HepG2 (cell line): ENCODE measurements around the gene NAA25. TPM values are rescaled to one million over a fixed set of nuclear protein-coding genes. Genes with fewer than 3 reads are reported as not detected.

Experiments used
- CEBPB ChIP-seq: IDR thresholded peaks from 2 replicates; pipeline ENCODE4 v1.6.1; 2011; ENCODE audit warnings: low read depth, low read length, improper control_type of control experiment, borderline replicate concordance
- CEBPG ChIP-seq: IDR thresholded peaks from 2 replicates; pipeline ENCODE4 v1.6.1; 2016
- GATAD2A ChIP-seq: IDR thresholded peaks from 2 replicates; pipeline ENCODE4 v1.6.1; 2016
- GMEB2 ChIP-seq: IDR thresholded peaks from 2 replicates; pipeline ENCODE4 v1.6.1; 2016; ENCODE audit warnings: missing biosample characterization, missing genetic modification reagents, low read depth
- HNF4A ChIP-seq: sonication (generic); formaldehyde crosslinking; IDR thresholded peaks from 2 replicates; pipeline ENCODE4 v1.4.0; 2020; ENCODE audit warnings: missing genetic modification reagents
- KDM4B ChIP-seq: sonication (generic); formaldehyde crosslinking; IDR thresholded peaks from 2 replicates; pipeline ENCODE4 v1.4.0; 2020; ENCODE audit warnings: missing genetic modification reagents
- MAZ ChIP-seq, 2 experiments: sonication (generic) in 1 of 2; formaldehyde crosslinking in 1 of 2; IDR thresholded peaks; 2 replicates each; pipeline versions ENCODE4 v1.5.0 to v1.6.1; 2012 to 2020; ENCODE audit warnings: low read depth in 2 of 2, mild to moderate bottlenecking in 2 of 2, borderline replicate concordance in 1 of 2, improper control_type of control experiment in 1 of 2, low read length in 1 of 2, missing genetic modification reagents in 1 of 2, moderate library complexity in 1 of 2
- MYC ChIP-seq: sonication (generic); formaldehyde crosslinking; IDR thresholded peaks from 2 replicates; pipeline ENCODE4 v1.9.0; 2021; ENCODE audit warnings: missing genetic modification reagents, borderline replicate concordance
- MYNN ChIP-seq: sonication (generic); formaldehyde crosslinking; IDR thresholded peaks from 2 replicates; pipeline ENCODE4 v1.4.0; 2020; ENCODE audit warnings: mild to moderate bottlenecking, low read depth, missing genetic modification reagents
- PHF21A ChIP-seq: sonication (generic); formaldehyde crosslinking; IDR thresholded peaks from 2 replicates; pipeline ENCODE4 v1.5.0; 2020; ENCODE audit warnings: mild to moderate bottlenecking, missing genetic modification reagents
- POLR2AphosphoS5 ChIP-seq: IDR thresholded peaks from 2 replicates; pipeline ENCODE4 v1.6.1; 2012; ENCODE audit warnings: low read depth, low read length
- REXO4 ChIP-seq: sonication (generic); formaldehyde crosslinking; IDR thresholded peaks from 2 replicates; pipeline ENCODE4 v1.8.0; 2022; ENCODE audit warnings: missing genetic modification reagents, mild to moderate bottlenecking, borderline replicate concordance
- SAP130 ChIP-seq: IDR thresholded peaks from 2 replicates; pipeline ENCODE4 v1.6.1; 2016; ENCODE audit warnings: low read depth
- SNAPC2 ChIP-seq: sonication (generic); formaldehyde crosslinking; IDR thresholded peaks from 2 replicates; pipeline ENCODE4 v1.8.1; 2022; ENCODE audit warnings: mild to moderate bottlenecking, missing genetic modification reagents
- ZFP62 ChIP-seq: sonication (generic); formaldehyde crosslinking; IDR thresholded peaks from 2 replicates; pipeline ENCODE4 v1.4.0; 2020; ENCODE audit warnings: missing genetic modification reagents
- ZNF276 ChIP-seq: sonication (generic); formaldehyde crosslinking; IDR thresholded peaks from 2 replicates; pipeline ENCODE4 v1.4.0; 2020; ENCODE audit warnings: mild to moderate bottlenecking, low read depth, missing genetic modification reagents
- ZNF282 ChIP-seq: fragments of 450-650 bp; IDR thresholded peaks from 2 replicates; pipeline ENCODE4 v1.6.1; 2018; ENCODE audit not compliant: partially characterized antibody
- polyA plus RNA-seq, 8 experiments: library from polyadenylated mRNA; depleted of rRNA in 3 of 8; stranded (reverse) in 7 of 8; unstranded in 1 of 8; fragments of >200 nt; fragmentation: Illumina TruSeq in 4 of 8; extraction: Trizol in 4 of 8; gene quantifications; 2 replicates each; pipeline versions ENCODE4 v1.2.1 to v1.2.3, GENCODE V29; 2011 to 2016; ENCODE audit warnings: low read depth in 4 of 8, missing spikeins in 1 of 8, mixed read lengths in 1 of 8; ENCODE audit not compliant: insufficient read depth in 1 of 8
- total RNA-seq, 5 experiments: library from RNA; depleted of rRNA; stranded (reverse); fragments of >200 nt; fragmentation: Illumina TruSeq; extraction: Trizol; gene quantifications; 2 replicates each; pipeline ENCODE4 v1.2.3, GENCODE V29; 2016; ENCODE audit warnings: low read depth in 1 of 5
- TF ChIP-seq, protein P1 (sequence below): sonication (generic); formaldehyde crosslinking; conservative IDR thresholded peaks from 2 replicates; pipeline ENCODE4 v1.5.0; 2020; ENCODE audit warnings: missing genetic modification reagents
- TF ChIP-seq, protein P2 (sequence below): sonication (generic); formaldehyde crosslinking; IDR thresholded peaks from 2 replicates; pipeline ENCODE4 v1.4.0; 2020; ENCODE audit warnings: missing genetic modification reagents, borderline replicate concordance
- TF ChIP-seq, protein P3 (sequence below): sonication (generic); formaldehyde crosslinking; IDR thresholded peaks from 2 replicates; pipeline ENCODE4 v1.4.0; 2020; ENCODE audit warnings: mild to moderate bottlenecking, missing genetic modification reagents

Gene NAA25
- total and polyA plus RNA-seq, 2 of the 13 experiments (the other 11 are each of a cell fraction or from before 2014, with no cell fraction given), result 11.4 to 32.0 TPM

DNA sequence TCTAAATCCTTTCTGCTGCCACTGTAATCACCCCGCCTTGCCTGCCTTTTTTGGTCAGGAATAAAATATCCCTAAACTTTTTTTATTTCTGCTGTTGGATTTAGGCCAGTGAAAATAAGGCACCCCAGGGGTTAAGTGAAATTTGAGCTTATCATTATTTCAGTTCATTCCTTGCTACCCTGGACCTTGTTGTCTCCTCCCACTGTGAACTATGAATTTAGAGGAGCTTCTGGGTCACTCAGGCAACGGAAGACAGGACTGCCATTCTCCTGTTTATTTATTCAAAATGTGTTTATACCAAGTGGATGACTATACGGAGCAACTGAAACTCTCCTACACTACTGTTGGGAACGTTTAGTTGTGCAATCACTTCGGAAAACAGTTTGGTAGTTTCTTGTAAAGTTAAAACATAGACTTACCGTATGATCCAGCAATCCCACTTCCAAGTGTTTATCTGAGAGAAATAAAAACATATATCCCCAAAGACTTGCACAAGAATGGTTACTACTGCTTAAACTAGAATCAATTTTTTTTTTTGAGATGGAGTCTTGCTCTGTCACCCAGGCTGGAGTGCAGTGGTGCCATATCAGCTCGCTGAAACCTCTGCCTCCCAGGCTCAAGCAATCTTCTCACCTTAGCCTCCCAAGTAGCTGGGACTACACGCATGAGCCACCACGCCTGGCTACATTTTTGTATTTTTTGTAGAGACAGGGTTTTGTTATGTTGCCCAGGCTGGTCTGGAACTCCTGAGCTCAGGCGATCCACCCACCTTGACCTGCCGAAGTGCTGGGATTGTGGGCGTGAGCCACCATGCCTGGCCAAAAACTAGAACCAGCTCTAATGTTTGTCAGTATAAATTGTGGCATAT lies 14.5 kb upstream of the NAA25 start (continued):
- TF ChIP-seq MAZ (IDR thresholded peaks at IDR 0.05; ENCODE audit: borderline replicate concordance, low read depth, low read length) (no peak), MAZ (CRISPR knock-in tag; IDR thresholded peaks at IDR 0.05; ENCODE audit: low read depth) (no peak), SNAPC2 (CRISPR knock-in tag) (peak; percentile 68), CEBPB (peak; percentile 61), GMEB2 (no peak), MYC (CRISPR knock-in tag) (no peak), REXO4 (CRISPR knock-in tag) (no peak), MYNN (CRISPR knock-in tag) (no peak), ZNF282 (no peak), ZNF276 (CRISPR knock-in tag) (no peak), HNF4A (CRISPR knock-in tag) (peak; percentile 72), ZFP62 (CRISPR knock-in tag) (no peak), SAP130 (peak; percentile 43), POLR2AphosphoS5 (peak; percentile 47; the same call in 1 of the 2 replicates), KDM4B (CRISPR knock-in tag) (no peak), PHF21A (CRISPR knock-in tag) (peak; percentile 36; the same call in 1 of the 2 replicates), CEBPG (peak; percentile 69), GATAD2A (CRISPR knock-in tag) (peak; percentile 11; the same call in 1 of the 2 replicates)
- TF ChIP-seq, protein P1, sequence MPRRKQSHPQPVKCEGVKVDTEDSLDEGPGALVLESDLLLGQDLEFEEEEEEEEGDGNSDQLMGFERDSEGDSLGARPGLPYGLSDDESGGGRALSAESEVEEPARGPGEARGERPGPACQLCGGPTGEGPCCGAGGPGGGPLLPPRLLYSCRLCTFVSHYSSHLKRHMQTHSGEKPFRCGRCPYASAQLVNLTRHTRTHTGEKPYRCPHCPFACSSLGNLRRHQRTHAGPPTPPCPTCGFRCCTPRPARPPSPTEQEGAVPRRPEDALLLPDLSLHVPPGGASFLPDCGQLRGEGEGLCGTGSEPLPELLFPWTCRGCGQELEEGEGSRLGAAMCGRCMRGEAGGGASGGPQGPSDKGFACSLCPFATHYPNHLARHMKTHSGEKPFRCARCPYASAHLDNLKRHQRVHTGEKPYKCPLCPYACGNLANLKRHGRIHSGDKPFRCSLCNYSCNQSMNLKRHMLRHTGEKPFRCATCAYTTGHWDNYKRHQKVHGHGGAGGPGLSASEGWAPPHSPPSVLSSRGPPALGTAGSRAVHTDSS (CRISPR knock-in tag), result no peak
- TF ChIP-seq, protein P2, sequence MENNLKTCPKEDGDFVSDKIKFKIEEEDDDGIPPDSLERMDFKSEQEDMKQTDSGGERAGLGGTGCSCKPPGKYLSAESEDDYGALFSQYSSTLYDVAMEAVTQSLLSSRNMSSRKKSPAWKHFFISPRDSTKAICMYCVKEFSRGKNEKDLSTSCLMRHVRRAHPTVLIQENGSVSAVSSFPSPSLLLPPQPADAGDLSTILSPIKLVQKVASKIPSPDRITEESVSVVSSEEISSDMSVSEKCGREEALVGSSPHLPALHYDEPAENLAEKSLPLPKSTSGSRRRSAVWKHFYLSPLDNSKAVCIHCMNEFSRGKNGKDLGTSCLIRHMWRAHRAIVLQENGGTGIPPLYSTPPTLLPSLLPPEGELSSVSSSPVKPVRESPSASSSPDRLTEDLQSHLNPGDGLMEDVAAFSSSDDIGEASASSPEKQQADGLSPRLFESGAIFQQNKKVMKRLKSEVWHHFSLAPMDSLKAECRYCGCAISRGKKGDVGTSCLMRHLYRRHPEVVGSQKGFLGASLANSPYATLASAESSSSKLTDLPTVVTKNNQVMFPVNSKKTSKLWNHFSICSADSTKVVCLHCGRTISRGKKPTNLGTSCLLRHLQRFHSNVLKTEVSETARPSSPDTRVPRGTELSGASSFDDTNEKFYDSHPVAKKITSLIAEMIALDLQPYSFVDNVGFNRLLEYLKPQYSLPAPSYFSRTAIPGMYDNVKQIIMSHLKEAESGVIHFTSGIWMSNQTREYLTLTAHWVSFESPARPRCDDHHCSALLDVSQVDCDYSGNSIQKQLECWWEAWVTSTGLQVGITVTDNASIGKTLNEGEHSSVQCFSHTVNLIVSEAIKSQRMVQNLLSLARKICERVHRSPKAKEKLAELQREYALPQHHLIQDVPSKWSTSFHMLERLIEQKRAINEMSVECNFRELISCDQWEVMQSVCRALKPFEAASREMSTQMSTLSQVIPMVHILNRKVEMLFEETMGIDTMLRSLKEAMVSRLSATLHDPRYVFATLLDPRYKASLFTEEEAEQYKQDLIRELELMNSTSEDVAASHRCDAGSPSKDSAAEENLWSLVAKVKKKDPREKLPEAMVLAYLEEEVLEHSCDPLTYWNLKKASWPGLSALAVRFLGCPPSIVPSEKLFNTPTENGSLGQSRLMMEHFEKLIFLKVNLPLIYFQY (CRISPR knock-in tag), result no peak
- TF ChIP-seq, protein P3, sequence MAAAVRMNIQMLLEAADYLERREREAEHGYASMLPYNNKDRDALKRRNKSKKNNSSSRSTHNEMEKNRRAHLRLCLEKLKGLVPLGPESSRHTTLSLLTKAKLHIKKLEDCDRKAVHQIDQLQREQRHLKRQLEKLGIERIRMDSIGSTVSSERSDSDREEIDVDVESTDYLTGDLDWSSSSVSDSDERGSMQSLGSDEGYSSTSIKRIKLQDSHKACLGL (CRISPR knock-in tag), result no peak
